Erythroblast (primary cell): Measurements from ENCODE around the gene RANBP9.

Experiments used
- GATA1 ChIP-seq: IDR thresholded peaks from 2 replicates; pipeline ENCODE4 v1.6.1; 2011; ENCODE audit warnings: low read depth, mild to moderate bottlenecking, control low read depth, low read length, moderate library complexity
- POLR2A ChIP-seq: IDR thresholded peaks from 2 replicates; pipeline ENCODE4 v1.6.1; 2011; ENCODE audit warnings: mild to moderate bottlenecking, low read length

- TF ChIP-seq POLR2A (no peak), GATA1 (no peak)
Measured at GRCh38 chr6:13661647-13662046, 50.0 kb downstream of the RANBP9 start.
